Pons (tissue), 1 donor: ENCODE results near the gene GH1.
A peak's percentile ranks its signal among the peaks of the same experiment; 100 is the strongest.
"Not testable (repeated sequence)": the region's sequence is repeated elsewhere in the genome, so short reads cannot be mapped to it uniquely, and the experiment has no call there.

Source experiments
- DNase-seq: peaks from one replicate; pipeline ENCODE4 v3.0.0-alpha.2; 2016; ENCODE audit warnings: low spot score

The GH1 gene

GRCh38 chr17:63896524-63897354, 21.9 kb downstream of the GH1 start, which contains the start of gene CSH1:
CSH1 (minus strand) TSS chr17:63896574; CDS start chr17:63896511, 63 bp downstream.
- not testable (repeated sequence) for DNase-seq

- not testable (repeated sequence) for DNase-seq
Observed at GRCh38 chr17:63894821-63895220, 23.8 kb downstream of the GH1 start.

- DNase-seq, result not testable (repeated sequence)
Observed at GRCh38 chr17:63894021-63894420, 24.6 kb downstream of the GH1 start.

- DNase-seq, result not testable (repeated sequence)
Observed at GRCh38 chr17:63892316-63893037, 26.2 kb downstream of the GH1 start.

DNA sequence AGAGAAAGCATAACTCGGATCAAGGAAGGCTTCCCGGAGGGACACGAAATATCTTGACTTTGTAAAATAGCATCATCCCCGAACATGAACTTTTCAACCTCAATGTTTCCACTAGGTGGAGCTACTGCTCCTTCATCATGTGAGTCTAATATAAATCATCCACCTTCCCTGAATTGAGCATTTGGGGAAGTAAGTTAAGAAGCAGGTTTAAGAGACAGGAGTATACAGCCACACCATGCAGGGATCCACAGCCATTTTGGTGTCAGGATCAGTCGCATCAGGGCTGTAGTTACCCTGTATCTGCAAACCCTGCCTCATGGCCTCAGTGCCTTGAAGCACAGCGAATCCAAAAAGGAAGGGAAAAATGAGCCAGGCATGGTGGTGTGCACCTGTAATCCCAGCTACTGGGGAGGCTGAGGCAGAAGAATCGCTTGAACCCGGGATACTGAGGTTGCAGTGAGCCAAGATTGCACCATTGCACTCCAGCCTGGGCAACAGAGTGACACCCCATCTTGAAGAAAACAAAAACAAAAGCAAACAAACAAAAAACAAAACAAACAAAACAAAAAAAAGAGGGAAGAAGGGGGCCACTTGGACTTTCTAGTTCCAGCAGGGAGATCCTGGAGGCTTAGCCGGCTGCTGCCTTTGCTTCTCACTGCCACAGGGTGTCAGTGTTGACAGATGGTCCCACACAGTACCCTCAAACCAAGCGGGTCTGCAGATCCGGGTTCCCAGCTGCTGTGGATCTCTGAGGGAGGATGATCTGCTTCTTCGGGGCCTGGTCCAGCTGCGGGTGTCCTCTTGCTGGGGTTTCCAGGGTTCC, 29.4 kb downstream of the GH1 start:
- DNase-seq, result peak; percentile 18

- DNase-seq, result not testable (repeated sequence)
Observed at GRCh38 chr17:63885119-63885518, 33.5 kb downstream of the GH1 start.

- DNase-seq, result not testable (repeated sequence)
Observed at GRCh38 chr17:63882626-63883126, 36.0 kb downstream of the GH1 start.

DNA sequence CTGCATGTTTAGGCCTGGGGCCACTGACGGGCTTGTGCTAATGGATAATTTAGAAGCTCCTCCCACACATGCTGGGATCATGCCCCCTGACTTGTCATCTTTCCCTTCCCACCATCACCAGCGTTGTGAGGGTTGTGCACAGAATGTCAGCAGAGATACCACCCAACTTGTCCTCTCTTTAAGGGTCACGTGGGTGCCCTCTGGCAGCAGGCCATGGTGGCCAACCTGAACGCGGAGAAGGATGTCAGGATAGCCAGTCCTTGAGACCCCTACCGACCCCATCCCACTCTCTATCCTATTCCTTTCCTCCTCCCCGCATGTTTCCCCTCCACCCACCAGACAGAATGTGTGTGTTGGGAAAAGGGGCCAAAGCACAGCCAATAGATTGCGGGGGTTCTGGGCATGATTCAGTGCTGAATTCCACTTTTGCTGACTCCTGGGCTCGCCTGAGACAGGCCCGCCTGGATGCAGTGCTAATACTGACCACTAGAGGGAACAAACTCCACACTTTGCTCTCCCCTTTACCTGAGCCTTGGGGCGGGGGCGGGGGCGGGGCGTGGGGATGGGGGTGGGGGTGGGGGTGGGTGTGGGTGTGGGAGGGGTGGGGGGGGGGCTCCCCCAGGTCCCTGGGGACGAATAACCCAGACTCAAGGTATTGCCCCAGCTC, 36.6 kb downstream of the GH1 start, which contains the start of gene GH2:
TSS of gene GH2 (minus strand) at position 10 of the 667 bp plus-strand sequence. CDS start 143 bp downstream, outside the sequence.
- no peak for DNase-seq

- DNase-seq, result not testable (repeated sequence)
Observed at GRCh38 chr17:63881337-63881736, 37.3 kb downstream of the GH1 start.

DNA sequence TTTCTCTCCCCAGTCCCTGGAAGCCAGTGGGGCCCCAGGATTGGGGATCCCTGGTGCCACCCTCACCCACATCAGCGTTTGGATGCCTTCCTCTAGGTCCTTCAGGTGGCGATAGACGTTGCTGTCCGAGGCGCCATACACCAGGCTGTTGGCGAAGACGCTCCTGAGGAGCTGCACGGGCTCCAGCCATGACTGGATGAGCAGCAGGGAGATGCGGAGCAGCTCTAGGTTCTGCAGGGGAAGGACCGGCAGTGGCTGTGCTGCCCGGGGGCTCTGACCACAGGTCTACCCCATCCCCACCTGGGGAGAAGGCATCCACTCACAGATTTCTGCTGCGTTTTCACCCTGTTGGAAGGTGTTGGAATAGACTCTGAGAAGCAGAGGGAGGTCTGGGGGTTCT, 37.9 kb downstream of the GH1 start:
- DNase-seq, result no peak

- DNase-seq, result not testable (repeated sequence)
Observed at GRCh38 chr17:63878413-63878812, 40.2 kb downstream of the GH1 start.

DNA sequence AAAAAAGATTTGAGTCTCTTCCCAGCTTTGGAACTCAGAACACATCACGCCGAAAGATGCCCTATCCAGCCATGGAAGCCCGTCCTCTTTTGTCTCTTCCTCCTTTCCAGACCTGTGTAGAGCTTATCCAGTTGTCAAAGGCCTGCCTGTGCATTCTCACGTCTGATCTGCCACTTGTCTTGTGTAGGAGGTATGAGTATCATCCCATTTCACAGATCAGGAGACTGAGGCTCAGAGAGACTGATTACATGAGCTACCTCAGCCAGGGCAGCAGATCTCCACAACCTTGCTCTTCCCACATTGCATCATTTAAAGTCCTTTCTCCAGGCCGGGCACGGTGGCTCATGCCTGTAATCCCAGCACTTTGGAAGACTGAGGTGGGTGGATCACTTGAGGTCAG, 43.9 kb downstream of the GH1 start:
- DNase-seq, result not testable (repeated sequence)

DNA sequence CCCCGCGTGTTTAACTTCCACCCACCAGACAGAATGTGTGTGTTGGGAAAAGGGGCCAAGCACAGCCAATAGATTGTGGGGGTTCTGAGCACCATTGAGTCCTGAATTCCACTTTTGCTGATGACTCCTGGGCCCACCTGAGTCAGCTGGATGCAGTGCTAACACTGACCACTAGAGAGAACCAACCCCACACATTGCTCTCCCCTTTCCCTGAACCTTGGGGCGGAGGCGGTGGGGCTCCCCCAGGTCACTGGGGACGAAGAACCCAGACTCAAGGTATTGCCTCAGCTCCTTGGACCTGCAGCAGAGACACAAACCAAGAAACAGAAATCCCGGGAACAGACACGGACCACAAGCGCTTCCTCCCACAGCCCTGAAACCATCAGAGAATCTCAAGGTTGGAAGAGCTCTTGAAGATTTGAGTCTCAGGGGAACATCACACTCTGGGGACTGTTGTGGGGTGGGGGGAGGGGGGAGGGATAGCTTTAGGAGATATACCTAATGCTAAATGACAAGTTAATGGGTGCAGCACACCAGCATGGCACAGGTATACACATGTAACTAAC, 44.5 kb downstream of the GH1 start:
- DNase-seq, result not testable (repeated sequence)

DNA sequence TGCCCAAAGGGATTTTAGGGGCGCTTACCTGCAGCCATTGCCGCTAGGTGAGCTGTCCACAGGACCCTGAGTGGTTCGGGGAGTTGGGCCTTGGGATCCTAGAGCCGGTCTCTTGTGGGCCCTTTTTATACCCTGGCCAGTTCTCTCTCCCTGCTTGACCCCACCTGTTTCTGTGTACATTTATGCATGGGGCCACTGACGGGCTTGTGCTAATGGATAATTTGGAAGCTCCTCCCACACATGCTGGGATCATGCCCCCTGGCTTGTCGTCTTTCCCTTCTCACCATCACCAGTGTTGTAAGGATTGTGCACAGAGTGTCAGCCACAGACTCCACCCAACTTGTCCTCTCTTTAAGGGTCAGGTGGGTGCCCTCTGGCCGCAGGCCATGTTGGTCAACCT, 45.1 kb downstream of the GH1 start, which contains the start of gene CSH2:
TSS of gene CSH2 (minus strand) at position 101 of the 400 bp plus-strand sequence. CDS start at position 38, 63 bp downstream.
- DNase-seq, result not testable (repeated sequence)

GRCh38 chr17:63871646-63872365, 46.8 kb downstream of the GH1 start:
- not testable (repeated sequence) for DNase-seq

- DNase-seq, result not testable (repeated sequence)
Observed at GRCh38 chr17:63870292-63870665, 48.4 kb downstream of the GH1 start.

GRCh38 chr17:63869491-63870291, 48.9 kb downstream of the GH1 start:
- DNase-seq, result not testable (repeated sequence)
